HG03108 (cell line): Measurements from ENCODE around the gene ABCC8.

ENCODE experiments used
- ATAC-seq: cut with Tn5 transposase; IDR thresholded peaks from one replicate; pipeline ENCODE4 v1.9.1; 2021; ENCODE audit warnings: moderate library complexity; ENCODE audit not compliant: unreplicated experiment

The ABCC8 gene

GRCh38 chr11:17406082-17406817, 70.4 kb downstream of the ABCC8 start:
- ATAC-seq: no peak

- peak; percentile 46 for ATAC-seq
Observed at GRCh38 chr11:17405232-17406005, 71.2 kb downstream of the ABCC8 start.

GRCh38 chr11:17403980-17404759, 72.5 kb downstream of the ABCC8 start:
- no peak for ATAC-seq

GRCh38 chr11:17402486-17402885, 74.2 kb downstream of the ABCC8 start:
- no peak for ATAC-seq

GRCh38 chr11:17401841-17402240, 74.8 kb downstream of the ABCC8 start:
- ATAC-seq: no peak

GRCh38 chr11:17401316-17401715, 75.3 kb downstream of the ABCC8 start:
- ATAC-seq: no peak

GRCh38 chr11:17400048-17400775, 76.4 kb downstream of the ABCC8 start:
- no peak for ATAC-seq

- no peak for ATAC-seq
Observed at GRCh38 chr11:17399236-17399635, 77.4 kb downstream of the ABCC8 start.

- ATAC-seq: no peak
Observed at GRCh38 chr11:17397311-17398002, 79.2 kb downstream of the ABCC8 start.

GRCh38 chr11:17396598-17397310, 79.9 kb downstream of the ABCC8 start:
- no peak for ATAC-seq

GRCh38 chr11:17395978-17396377, 80.7 kb downstream of the ABCC8 start:
- no peak for ATAC-seq

- no peak for ATAC-seq
Observed at GRCh38 chr11:17395554-17395961, 81.1 kb downstream of the ABCC8 start.

GRCh38 chr11:17394743-17395390, 81.8 kb downstream of the ABCC8 start:
- ATAC-seq: no peak

GRCh38 chr11:17393472-17393871, 83.2 kb downstream of the ABCC8 start:
- no peak for ATAC-seq

- no peak for ATAC-seq
Observed at GRCh38 chr11:17392872-17393271, 83.8 kb downstream of the ABCC8 start.

GRCh38 chr11:17391493-17392355, 84.9 kb downstream of the ABCC8 start:
- no peak for ATAC-seq

- no peak for ATAC-seq
Observed at GRCh38 chr11:17389957-17390649, 86.5 kb downstream of the ABCC8 start.
